CD14-positive monocyte (primary cell): ENCODE data around the gene MLC1. TPM values are rescaled to one million over a fixed set of nuclear protein-coding genes. Genes with fewer than 3 reads are reported as not detected.

ENCODE experiments used
- DNase-seq, 3 donors: peaks; one replicate each; pipeline ENCODE4 v3.0.0-alpha.2; 2011 to 2022
- H2AFZ ChIP-seq: 2 replicates; pipeline ENCODE4 v1.6.0; 2012; ENCODE audit warnings: mild to moderate bottlenecking, low read depth, low read length, inconsistent platforms; ENCODE audit not compliant: insufficient read depth, poor library complexity, severe bottlenecking
- H3K27ac ChIP-seq, 2 donors: 1 replicate in 1 of 2; 2 replicates in 1 of 2; pipeline ENCODE4 v1.5.1; 2012 to 2013; ENCODE audit warnings: low read length in 2 of 2, control low read depth in 1 of 2, inconsistent platforms in 1 of 2, low read depth in 1 of 2, mild to moderate bottlenecking in 1 of 2
- H3K27me3 ChIP-seq, 2 donors: one replicate each; pipeline versions ENCODE4 v1.6.0 to v1.6.1; 2011 to 2013; ENCODE audit warnings: low read length in 2 of 2; ENCODE audit not compliant: control insufficient read depth in 2 of 2, insufficient read depth in 2 of 2
- H3K36me3 ChIP-seq, 2 donors: replicated peaks in 1 of 2; 1 replicate in 1 of 2; 2 replicates in 1 of 2; pipeline versions ENCODE4 v1.5.1 to v1.6.1; 2012 to 2013; ENCODE audit warnings: low read length in 2 of 2, control low read depth in 1 of 2, inconsistent platforms in 1 of 2, mild to moderate bottlenecking in 1 of 2; ENCODE audit not compliant: insufficient read depth in 2 of 2, control insufficient read depth in 1 of 2
- H3K4me1 ChIP-seq, 2 donors: 1 replicate in 1 of 2; 2 replicates in 1 of 2; pipeline versions ENCODE4 v1.5.1 to v1.6.1; 2012 to 2013; ENCODE audit warnings: low read length in 2 of 2, control low read depth in 1 of 2, inconsistent platforms in 1 of 2, mild to moderate bottlenecking in 1 of 2, moderate library complexity in 1 of 2; ENCODE audit not compliant: insufficient read depth in 2 of 2, control insufficient read depth in 1 of 2
- H3K4me2 ChIP-seq: replicated peaks from 2 replicates; pipeline ENCODE3; 2012; ENCODE audit warnings: low read length, moderate library complexity, mild to moderate bottlenecking; ENCODE audit not compliant: poor library complexity, severe bottlenecking; ENCODE audit errors: extremely low read depth
- H3K4me3 ChIP-seq, 3 experiments: fragments of 200-600 bp in 1 of 3; sonication (generic) in 1 of 3; replicated peaks in 1 of 3; 1 replicate in 2 of 3; 2 replicates in 1 of 3; pipeline ENCODE4 v1.5.1; 2011 to 2013; ENCODE audit warnings: low read length in 3 of 3, mild to moderate bottlenecking in 3 of 3, control low read depth in 2 of 3, low read depth in 2 of 3, inconsistent platforms in 1 of 3, moderate library complexity in 1 of 3
- H3K79me2 ChIP-seq: 2 replicates; pipeline ENCODE4 v1.6.0; 2012; ENCODE audit warnings: mild to moderate bottlenecking, control low read depth, inconsistent platforms, low read length, moderate library complexity; ENCODE audit not compliant: insufficient read depth
- H3K9ac ChIP-seq: 2 replicates; pipeline ENCODE4 v1.6.0; 2017; ENCODE audit warnings: low read length, mild to moderate bottlenecking; ENCODE audit not compliant: insufficient read depth, poor library complexity, severe bottlenecking
- H3K9me3 ChIP-seq, 2 donors: replicated peaks in 1 of 2; 1 replicate in 1 of 2; 2 replicates in 1 of 2; pipeline versions ENCODE4 v1.5.1 to v1.6.1; 2012 to 2013; ENCODE audit warnings: low read length in 2 of 2, control low read depth in 1 of 2; ENCODE audit not compliant: control insufficient read depth in 1 of 2, insufficient read depth in 1 of 2
- H4K20me1 ChIP-seq: 2 replicates; pipeline ENCODE4 v1.6.0; 2012; ENCODE audit warnings: mild to moderate bottlenecking, low read length, control low read depth, moderate library complexity; ENCODE audit not compliant: insufficient read depth
- H3K27ac Mint-ChIP-seq, 7 donors: one replicate each; pipeline ENCODE4 v1.8.0; 2020; ENCODE audit warnings: mild to moderate bottlenecking in 7 of 7, mixed read lengths in 7 of 7, moderate library complexity in 6 of 7, inconsistent platforms in 2 of 7
- H3K27me3 Mint-ChIP-seq, 3 donors: one replicate each; pipeline ENCODE4 v1.8.0; 2021 to 2022; ENCODE audit warnings: low read depth in 3 of 3, mild to moderate bottlenecking in 3 of 3, mixed read lengths in 3 of 3, moderate library complexity in 3 of 3, inconsistent platforms in 1 of 3
- H3K36me3 Mint-ChIP-seq, 2 donors: one replicate each; pipeline ENCODE4 v1.8.0; 2020; ENCODE audit warnings: mixed read lengths in 2 of 2, inconsistent platforms in 1 of 2, mild to moderate bottlenecking in 1 of 2
- H3K4me1 Mint-ChIP-seq: one replicate; pipeline ENCODE4 v1.8.0; 2020; ENCODE audit warnings: mild to moderate bottlenecking, mixed read lengths
- H3K4me3 Mint-ChIP-seq, 2 donors: one replicate each; pipeline ENCODE4 v1.8.0; 2020; ENCODE audit warnings: mild to moderate bottlenecking in 2 of 2, mixed read lengths in 2 of 2, moderate library complexity in 1 of 2
- H3K9me3 Mint-ChIP-seq, 7 donors: one replicate each; pipeline ENCODE4 v1.8.0; 2020 to 2022; ENCODE audit warnings: mixed read lengths in 7 of 7, mild to moderate bottlenecking in 6 of 7, moderate library complexity in 6 of 7, inconsistent platforms in 2 of 7
- WGBS: methylation state at CpG from one replicate; pipeline ENCODE4 v1.1.5; 2013; ENCODE audit warnings: missing lambda C conversion rate; ENCODE audit not compliant: insufficient coverage; 5-methylcytosine and 5-hydroxymethylcytosine counted together
- intact Hi-C, 2 donors: fragments of 100-400 bp; cut with micrococcal nuclease; formaldehyde crosslinking; loops; one replicate each; pipeline versions ENCODE4 v1.15.0 to v1.15.1; 2023
- polyA plus RNA-seq, 3 donors: library from polyadenylated mRNA; depleted of rRNA in 1 of 3; unstranded in 2 of 3; stranded (reverse) in 1 of 3; fragments of 300-500 nt in 2 of 3; fragments of >200 nt in 1 of 3; fragmentation: Illumina TruSeq in 2 of 3; gene quantifications; 1 replicate in 2 of 3; 2 replicates in 1 of 3; pipeline ENCODE4 v1.2.3, GENCODE V29; 2012 to 2021
- TF ChIP-seq, protein P1 (sequence below): fragments of 200-600 bp; IDR thresholded peaks from one replicate; pipeline ENCODE4 v1.8.0; 2022; ENCODE audit warnings: antibody characterized with exemption, mild to moderate bottlenecking

Gene MLC1
- polyA plus RNA-seq, 3 donors, result 1.6 to 3.6 (median 1.8) TPM

DNA sequence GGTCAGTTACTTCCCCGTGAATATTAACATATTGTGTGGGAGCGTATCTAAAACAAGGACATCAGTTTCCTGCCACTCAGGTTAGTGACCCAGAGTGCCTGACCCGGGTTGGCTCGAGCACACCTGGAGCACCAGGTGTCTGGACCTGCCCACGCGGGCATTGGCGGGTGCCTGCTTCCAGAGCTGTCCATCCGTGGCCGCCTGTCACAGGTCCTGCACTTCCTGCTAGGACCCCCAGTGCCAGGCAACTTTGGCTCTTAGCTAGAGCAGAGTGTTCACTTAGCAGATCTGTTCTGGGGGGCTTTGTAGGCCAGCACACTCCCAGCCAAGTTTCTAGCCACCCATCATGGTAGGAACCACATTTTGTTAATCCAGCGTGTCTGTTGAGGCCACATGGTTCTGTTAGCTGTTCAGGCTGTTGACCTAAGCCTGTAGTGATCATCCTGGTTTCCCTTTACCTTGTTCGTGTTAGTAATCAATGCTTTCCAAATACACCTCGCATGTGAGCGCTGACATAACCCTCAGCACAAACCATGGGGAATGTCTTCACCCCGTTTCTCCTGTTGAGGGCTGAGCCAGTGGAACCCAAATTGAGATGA is 34.0 kb upstream of the MLC1 start:
- intact Hi-C loops, result no loop called here
- Mint-ChIP-seq H3K27me3 (peaks cover 0 to 2% (median 2%) of the 10 kb centered on the region in 3 donors), H3K27ac (no peak overlapping the region), H3K4me3 (no peak overlapping the region), H3K36me3 (no peaks in the 10 kb centered on the region), H3K9me3 (peaks cover 10 to 27% (median 19%) of the 10 kb centered on the region in 7 donors), H3K4me1 (peaks cover 10% of the 10 kb centered on the region)
- no peak overlapping the region for H3K4me2 ChIP-seq
- H3K4me3 ChIP-seq, result no peak overlapping the region
- no peak for DNase-seq
- H4K20me1 ChIP-seq, result no peaks in the 10 kb centered on the region
- H3K4me1 ChIP-seq, result peaks cover 0 to 4% of the 10 kb centered on the region in 2 donors
- no peaks in the 10 kb centered on the region for H3K27me3 ChIP-seq
- H3K36me3 ChIP-seq, result no peaks in the 10 kb centered on the region
- WGBS, result 86% methylated on average over 8 of the region's 14 CpGs
- H3K9me3 ChIP-seq, result peaks cover 16% of the 10 kb centered on the region in 2 donors
- no peak overlapping the region for H3K27ac ChIP-seq
- H2AFZ ChIP-seq, result no peak overlapping the region
- TF ChIP-seq, protein P1, sequence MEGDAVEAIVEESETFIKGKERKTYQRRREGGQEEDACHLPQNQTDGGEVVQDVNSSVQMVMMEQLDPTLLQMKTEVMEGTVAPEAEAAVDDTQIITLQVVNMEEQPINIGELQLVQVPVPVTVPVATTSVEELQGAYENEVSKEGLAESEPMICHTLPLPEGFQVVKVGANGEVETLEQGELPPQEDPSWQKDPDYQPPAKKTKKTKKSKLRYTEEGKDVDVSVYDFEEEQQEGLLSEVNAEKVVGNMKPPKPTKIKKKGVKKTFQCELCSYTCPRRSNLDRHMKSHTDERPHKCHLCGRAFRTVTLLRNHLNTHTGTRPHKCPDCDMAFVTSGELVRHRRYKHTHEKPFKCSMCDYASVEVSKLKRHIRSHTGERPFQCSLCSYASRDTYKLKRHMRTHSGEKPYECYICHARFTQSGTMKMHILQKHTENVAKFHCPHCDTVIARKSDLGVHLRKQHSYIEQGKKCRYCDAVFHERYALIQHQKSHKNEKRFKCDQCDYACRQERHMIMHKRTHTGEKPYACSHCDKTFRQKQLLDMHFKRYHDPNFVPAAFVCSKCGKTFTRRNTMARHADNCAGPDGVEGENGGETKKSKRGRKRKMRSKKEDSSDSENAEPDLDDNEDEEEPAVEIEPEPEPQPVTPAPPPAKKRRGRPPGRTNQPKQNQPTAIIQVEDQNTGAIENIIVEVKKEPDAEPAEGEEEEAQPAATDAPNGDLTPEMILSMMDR, result no peak
- H3K9ac ChIP-seq, result no peak overlapping the region
- H3K79me2 ChIP-seq, result no peaks in the 10 kb centered on the region

DNA sequence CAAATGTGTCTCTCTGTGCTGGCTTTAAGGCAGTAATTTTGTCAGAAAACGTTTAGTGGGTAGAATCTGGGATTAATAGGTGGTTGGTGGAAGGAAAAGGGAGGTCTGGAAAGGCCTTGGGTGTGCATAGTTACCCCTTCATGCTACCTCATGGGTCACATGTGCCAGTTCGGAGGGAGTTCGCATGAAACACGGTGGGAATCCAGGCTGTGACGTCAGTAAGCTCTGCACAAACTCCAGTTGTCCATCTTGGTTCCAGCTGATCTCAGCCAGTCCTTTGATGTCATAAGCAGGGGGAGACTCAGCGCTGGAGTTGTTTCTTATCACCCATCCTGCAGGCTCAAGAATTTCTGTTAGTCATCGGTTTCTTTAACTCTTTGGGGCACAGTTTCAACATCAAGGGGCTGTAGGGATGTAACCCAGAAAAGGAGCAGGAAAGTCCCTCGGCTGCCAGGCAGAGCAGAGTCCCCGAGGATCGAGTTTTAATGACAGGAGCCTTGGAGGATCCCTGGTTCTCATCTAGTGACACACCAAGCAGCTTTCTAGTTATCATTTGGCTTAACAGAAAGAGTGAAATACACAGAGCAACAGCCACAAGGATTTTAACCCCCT is 33.4 kb upstream of the MLC1 start:
- peaks cover 0 to 2% (median 2%) of the 10 kb centered on the region in 3 donors for H3K27me3 Mint-ChIP-seq
- H3K9me3 Mint-ChIP-seq, result peaks cover 5 to 23% (median 19%) of the 10 kb centered on the region in 7 donors
- WGBS, result 34% methylated on average over 9 of the region's 10 CpGs
- Histone ChIP-seq H3K4me1 (no peaks in the 10 kb centered on the region), H3K9me3 (peaks cover 16% of the 10 kb centered on the region in 2 donors), H3K27ac (no peak overlapping the region), H3K4me2 (no peak overlapping the region), H3K4me3 (no peak overlapping the region), H3K79me2 (no peaks in the 10 kb centered on the region), H2AFZ (no peak overlapping the region), H3K9ac (no peak overlapping the region), H3K27me3 (no peaks in the 10 kb centered on the region), H4K20me1 (no peaks in the 10 kb centered on the region), H3K36me3 (no peaks in the 10 kb centered on the region)
- H3K27ac Mint-ChIP-seq, result no peak overlapping the region
- no peak for DNase-seq
- TF ChIP-seq, protein P1, result no peak
- no peaks in the 10 kb centered on the region for H3K36me3 Mint-ChIP-seq
- no peak overlapping the region for H3K4me3 Mint-ChIP-seq
- intact Hi-C loops, result no loop called here
- H3K4me1 Mint-ChIP-seq, result peaks cover 4% of the 10 kb centered on the region
